Endodermal cell (in vitro differentiated cells): Measurements from ENCODE around the gene TNS3. TPM values are rescaled to one million over a fixed set of nuclear protein-coding genes. Genes with fewer than 3 reads are reported as not detected.

Experiments used
- DNase-seq: peaks from one replicate; pipeline ENCODE4 v3.0.0-alpha.2; 2017
- H3K27ac ChIP-seq: 2 replicates; pipeline ENCODE4 v1.5.1; 2013; ENCODE audit warnings: mild to moderate bottlenecking, low read depth, low read length, moderate library complexity
- H3K27me3 ChIP-seq: 2 replicates; pipeline ENCODE4 v1.6.1; 2013; ENCODE audit warnings: mild to moderate bottlenecking, low read length, moderate library complexity; ENCODE audit not compliant: insufficient read depth, control insufficient read depth, poor library complexity, severe bottlenecking
- H3K36me3 ChIP-seq: 2 replicates; pipeline ENCODE4 v1.7.0; 2013; ENCODE audit warnings: mild to moderate bottlenecking, low read length, moderate library complexity; ENCODE audit not compliant: control insufficient read depth, insufficient read depth
- H3K4me1 ChIP-seq: one replicate; pipeline ENCODE4 v1.7.0; 2013; ENCODE audit warnings: low read length; ENCODE audit not compliant: control insufficient read depth, insufficient read depth
- H3K4me3 ChIP-seq: 2 replicates; pipeline ENCODE4 v1.5.1; 2013; ENCODE audit warnings: mild to moderate bottlenecking, low read length, moderate library complexity
- H3K9ac ChIP-seq: 2 replicates; pipeline ENCODE4 v1.6.1; 2013; ENCODE audit warnings: mild to moderate bottlenecking, low read length, moderate library complexity; ENCODE audit not compliant: poor library complexity, severe bottlenecking; ENCODE audit errors: extremely low read depth
- H3K9me3 ChIP-seq: 2 replicates; pipeline ENCODE4 v1.6.1; 2013; ENCODE audit warnings: mild to moderate bottlenecking, low read length, moderate library complexity; ENCODE audit not compliant: control insufficient read depth
- H3K27ac Mint-ChIP-seq: 2 replicates; pipeline ENCODE4 v1.8.0; 2020; ENCODE audit warnings: mixed read lengths
- H3K27me3 Mint-ChIP-seq: 2 replicates; pipeline ENCODE4 v1.8.0; 2021; ENCODE audit warnings: mild to moderate bottlenecking, mixed read lengths; ENCODE audit not compliant: insufficient read depth
- H3K36me3 Mint-ChIP-seq: 2 replicates; pipeline ENCODE4 v1.8.0; 2020; ENCODE audit warnings: low read depth, mixed read lengths
- H3K4me1 Mint-ChIP-seq: 2 replicates; pipeline ENCODE4 v1.8.0; 2020; ENCODE audit warnings: mixed read lengths
- H3K4me3 Mint-ChIP-seq: 2 replicates; pipeline ENCODE4 v1.8.0; 2020; ENCODE audit warnings: mild to moderate bottlenecking, moderate library complexity, mixed read lengths
- H3K9me3 Mint-ChIP-seq: 2 replicates; pipeline ENCODE4 v1.8.0; 2020; ENCODE audit warnings: mild to moderate bottlenecking, mixed read lengths
- CTCF ChIP-seq: fragments of 200-600 bp; sonication (generic); conservative IDR thresholded peaks from 2 replicates; pipeline ENCODE4 v1.5.0; 2021; ENCODE audit warnings: antibody characterized with exemption, mild to moderate bottlenecking
- WGBS, 2 experiments: methylation state at CpG; one replicate each; pipeline versions ENCODE4 v1.1.5 to v1.1.7; 2013; ENCODE audit warnings: missing lambda C conversion rate in 2 of 2, mixed read lengths in 1 of 2; ENCODE audit not compliant: insufficient coverage in 1 of 2, insufficient read length in 1 of 2; 5-methylcytosine and 5-hydroxymethylcytosine counted together
- total RNA-seq, 2 donors: library from RNA; stranded (reverse); fragmentation: NEBNext Ultra II Directional in 1 of 2; extraction: Animal tissue kit (Norgen Biotek cat#: 25700) in 1 of 2; gene quantifications; 2 replicates in 1 of 2; 3 replicates in 1 of 2; pipeline ENCODE4 v1.2.1, GENCODE V29; 2021

Gene TNS3
- total RNA-seq, 2 donors from 2014 or later: 33.8 to 38.5 TPM

- no peak overlapping the region for H3K4me3 ChIP-seq
- Mint-ChIP-seq H3K27me3 (no peaks in the 10 kb centered on the region), H3K9me3 (no peaks in the 10 kb centered on the region), H3K4me1 (peaks cover 45% of the 10 kb centered on the region), H3K27ac (peak overlapping the region; percentile 8), H3K36me3 (peaks cover 3% of the 10 kb centered on the region), H3K4me3 (peak overlapping the region; percentile 11)
- no peaks in the 10 kb centered on the region for H3K27me3 ChIP-seq
- H3K9me3 ChIP-seq: no peaks in the 10 kb centered on the region
- DNase-seq: no peak
- peak overlapping the region; percentile 68 for H3K27ac ChIP-seq
- no peaks in the 10 kb centered on the region for H3K36me3 ChIP-seq
- TF ChIP-seq CTCF: no peak
- H3K9ac ChIP-seq: no peak overlapping the region
- peaks cover 10% of the 10 kb centered on the region for H3K4me1 ChIP-seq
- WGBS, 2 experiments: 80 to 89% methylated on average over 12 to 14 of the region's 14 CpGs
These were observed 87.7 kb downstream of the TNS3 start for GRCh38 chr7:47493976-47494911.

- Histone ChIP-seq H3K4me1 (peaks cover 19% of the 10 kb centered on the region), H3K9me3 (no peaks in the 10 kb centered on the region), H3K27ac (no peak overlapping the region), H3K27me3 (no peaks in the 10 kb centered on the region), H3K4me3 (no peak overlapping the region), H3K36me3 (no peaks in the 10 kb centered on the region), H3K9ac (no peak overlapping the region)
- H3K36me3 Mint-ChIP-seq: peaks cover 3% of the 10 kb centered on the region
- no peaks in the 10 kb centered on the region for H3K27me3 Mint-ChIP-seq
- no peak overlapping the region for H3K4me3 Mint-ChIP-seq
- WGBS, 2 experiments: 71 to 78% methylated on average over 11 to 14 of the region's 14 CpGs
- no peak for TF ChIP-seq CTCF
- DNase-seq: no peak
- no peak overlapping the region for H3K27ac Mint-ChIP-seq
- H3K4me1 Mint-ChIP-seq: peaks cover 53% of the 10 kb centered on the region
- H3K9me3 Mint-ChIP-seq: no peaks in the 10 kb centered on the region
These were observed 89.1 kb downstream of the TNS3 start for GRCh38 chr7:47492716-47493325.

GRCh38 chr7:47490501-47491265 is 91.2 kb downstream of the TNS3 start:
- Histone ChIP-seq H3K27me3 (no peaks in the 10 kb centered on the region), H3K9ac (no peak overlapping the region), H3K4me1 (peaks cover 22% of the 10 kb centered on the region), H3K4me3 (no peak overlapping the region), H3K36me3 (no peaks in the 10 kb centered on the region), H3K9me3 (no peaks in the 10 kb centered on the region), H3K27ac (no peak overlapping the region)
- DNase-seq: no peak
- H3K4me1 Mint-ChIP-seq: peaks cover 51% of the 10 kb centered on the region
- no peaks in the 10 kb centered on the region for H3K9me3 Mint-ChIP-seq
- H3K27me3 Mint-ChIP-seq: no peaks in the 10 kb centered on the region
- WGBS, 2 experiments: 96% methylated on average over 21 to 24 of the region's 24 CpGs
- TF ChIP-seq CTCF: no peak
- H3K27ac Mint-ChIP-seq: no peak overlapping the region
- H3K4me3 Mint-ChIP-seq: no peak overlapping the region
- H3K36me3 Mint-ChIP-seq: peaks cover 3% of the 10 kb centered on the region
